Smooth muscle cell (in vitro differentiated cells): ENCODE results near the gene DAGLB. TPM values are rescaled to one million over a fixed set of nuclear protein-coding genes. Genes with fewer than 3 reads are reported as not detected.

Experiments
- DNase-seq: peaks from one replicate; lab custom pipeline; 2025; ENCODE audit not compliant: unreplicated experiment; lab: John Stamatoyannopoulos, UW
- H2AFZ ChIP-seq: fragments of 200-600 bp; sonication (generic); 2 replicates; pipeline ENCODE4 v1.6.0; 2016; ENCODE audit warnings: antibody characterized with exemption, low read depth, mild to moderate bottlenecking
- H3F3A ChIP-seq: fragments of 200-600 bp; sonication (generic); 2 replicates; pipeline ENCODE4 v1.6.0; 2017; ENCODE audit warnings: antibody characterized with exemption, low read depth
- H3K27ac ChIP-seq: fragments of 200-600 bp; sonication (generic); 2 replicates; pipeline ENCODE4 v1.5.1; 2016; ENCODE audit warnings: low read depth, mild to moderate bottlenecking
- H3K27me3 ChIP-seq: fragments of 200-600 bp; sonication (generic); 2 replicates; pipeline ENCODE4 v1.6.1; 2016; ENCODE audit warnings: low read depth, mild to moderate bottlenecking
- H3K36me3 ChIP-seq: fragments of 200-600 bp; sonication (generic); 2 replicates; pipeline ENCODE4 v1.5.1; 2016; ENCODE audit warnings: low read depth
- H3K4me1 ChIP-seq: fragments of 200-600 bp; sonication (generic); 2 replicates; pipeline ENCODE4 v1.5.1; 2016; ENCODE audit warnings: low read depth
- H3K4me2 ChIP-seq: fragments of 200-600 bp; sonication (generic); 2 replicates; pipeline ENCODE4 v1.6.0; 2016; ENCODE audit warnings: mild to moderate bottlenecking
- H3K4me3 ChIP-seq: fragments of 200-600 bp; sonication (generic); 2 replicates; pipeline ENCODE4 v1.5.1; 2016; ENCODE audit warnings: mild to moderate bottlenecking
- H3K79me2 ChIP-seq: fragments of 200-600 bp; sonication (generic); 2 replicates; pipeline ENCODE4 v1.6.0; 2016; ENCODE audit warnings: low read depth, mild to moderate bottlenecking
- H3K9ac ChIP-seq: fragments of 200-600 bp; sonication (generic); 2 replicates; pipeline ENCODE4 v1.6.0; 2016; ENCODE audit warnings: low read depth
- H3K9me3 ChIP-seq: fragments of 200-600 bp; sonication (generic); replicated peaks from 2 replicates; pipeline ENCODE4 v1.5.1; 2016; ENCODE audit warnings: low read depth
- H4K20me1 ChIP-seq: fragments of 200-600 bp; sonication (generic); 2 replicates; pipeline ENCODE4 v1.6.0; 2016; ENCODE audit warnings: low read depth
- whole genome bisulfite sequencing: methylation state at CpG from one replicate; pipeline ENCODE4 v1.1.7; 2016; ENCODE audit warnings: low lambda C conversion rate; 5-methylcytosine and 5-hydroxymethylcytosine counted together
- polyA plus RNA-seq: library from polyadenylated mRNA; unstranded; fragments of >200 nt; fragmentation: Nextera tagmentation; extraction: Ambion mirVana; gene quantifications from 2 replicates; pipeline ENCODE4 v1.2.1, GENCODE V29; 2016
- total RNA-seq: library from RNA; depleted of rRNA; stranded (reverse); fragments of >200 nt; gene quantifications from 2 replicates; pipeline ENCODE4 v1.2.3, GENCODE V29; 2014
- TF ChIP-seq, protein P1 (sequence below): fragments of 200-600 bp; sonication (generic); IDR thresholded peaks from 2 replicates; pipeline ENCODE4 v1.5.1; 2017; ENCODE audit warnings: borderline replicate concordance, mild to moderate bottlenecking, antibody characterized with exemption; ENCODE audit not compliant: insufficient read depth, poor library complexity, severe bottlenecking

The DAGLB gene
- total and polyA plus RNA-seq, 2 experiments from 2014 or later, result 14.1 to 21.3 TPM

DNA sequence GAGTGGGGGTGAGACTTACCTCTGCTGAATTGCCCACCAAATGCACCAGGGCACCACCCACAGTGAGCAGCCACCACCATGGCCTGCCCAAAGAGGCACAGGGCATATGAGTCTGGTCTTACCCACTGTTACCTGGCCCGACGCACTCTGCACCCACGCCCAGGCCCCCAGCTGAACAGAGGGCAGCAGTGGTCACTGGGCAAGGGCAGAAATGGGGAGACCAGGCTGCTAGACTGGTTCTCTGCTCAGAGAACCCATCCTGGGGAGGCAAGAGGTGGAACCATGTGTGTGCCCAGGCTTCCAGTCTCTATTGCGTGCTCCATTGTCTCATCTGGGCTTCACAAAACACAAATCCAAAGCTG is 39.4 kb upstream of the DAGLB start:
- 93% methylated on average over 4 of the region's 4 CpGs for WGBS
- no peak overlapping the region for H3K4me3 ChIP-seq
- H3K9ac ChIP-seq, result no peak overlapping the region
- H2AFZ ChIP-seq, result no peak overlapping the region
- H3K27ac ChIP-seq, result no peak overlapping the region
- H4K20me1 ChIP-seq, result peaks cover 11% of the 10 kb centered on the region
- no peaks in the 10 kb centered on the region for H3K36me3 ChIP-seq
- peaks cover 4% of the 10 kb centered on the region for H3K4me1 ChIP-seq
- H3K4me2 ChIP-seq, result no peak overlapping the region
- H3K9me3 ChIP-seq, result no peaks in the 10 kb centered on the region
- TF ChIP-seq, protein P1, sequence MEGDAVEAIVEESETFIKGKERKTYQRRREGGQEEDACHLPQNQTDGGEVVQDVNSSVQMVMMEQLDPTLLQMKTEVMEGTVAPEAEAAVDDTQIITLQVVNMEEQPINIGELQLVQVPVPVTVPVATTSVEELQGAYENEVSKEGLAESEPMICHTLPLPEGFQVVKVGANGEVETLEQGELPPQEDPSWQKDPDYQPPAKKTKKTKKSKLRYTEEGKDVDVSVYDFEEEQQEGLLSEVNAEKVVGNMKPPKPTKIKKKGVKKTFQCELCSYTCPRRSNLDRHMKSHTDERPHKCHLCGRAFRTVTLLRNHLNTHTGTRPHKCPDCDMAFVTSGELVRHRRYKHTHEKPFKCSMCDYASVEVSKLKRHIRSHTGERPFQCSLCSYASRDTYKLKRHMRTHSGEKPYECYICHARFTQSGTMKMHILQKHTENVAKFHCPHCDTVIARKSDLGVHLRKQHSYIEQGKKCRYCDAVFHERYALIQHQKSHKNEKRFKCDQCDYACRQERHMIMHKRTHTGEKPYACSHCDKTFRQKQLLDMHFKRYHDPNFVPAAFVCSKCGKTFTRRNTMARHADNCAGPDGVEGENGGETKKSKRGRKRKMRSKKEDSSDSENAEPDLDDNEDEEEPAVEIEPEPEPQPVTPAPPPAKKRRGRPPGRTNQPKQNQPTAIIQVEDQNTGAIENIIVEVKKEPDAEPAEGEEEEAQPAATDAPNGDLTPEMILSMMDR, result no peak
- H3K79me2 ChIP-seq, result peaks cover 25% of the 10 kb centered on the region
- H3F3A ChIP-seq, result peaks cover 3% of the 10 kb centered on the region
- DNase-seq, result no peak
- no peaks in the 10 kb centered on the region for H3K27me3 ChIP-seq

DNA sequence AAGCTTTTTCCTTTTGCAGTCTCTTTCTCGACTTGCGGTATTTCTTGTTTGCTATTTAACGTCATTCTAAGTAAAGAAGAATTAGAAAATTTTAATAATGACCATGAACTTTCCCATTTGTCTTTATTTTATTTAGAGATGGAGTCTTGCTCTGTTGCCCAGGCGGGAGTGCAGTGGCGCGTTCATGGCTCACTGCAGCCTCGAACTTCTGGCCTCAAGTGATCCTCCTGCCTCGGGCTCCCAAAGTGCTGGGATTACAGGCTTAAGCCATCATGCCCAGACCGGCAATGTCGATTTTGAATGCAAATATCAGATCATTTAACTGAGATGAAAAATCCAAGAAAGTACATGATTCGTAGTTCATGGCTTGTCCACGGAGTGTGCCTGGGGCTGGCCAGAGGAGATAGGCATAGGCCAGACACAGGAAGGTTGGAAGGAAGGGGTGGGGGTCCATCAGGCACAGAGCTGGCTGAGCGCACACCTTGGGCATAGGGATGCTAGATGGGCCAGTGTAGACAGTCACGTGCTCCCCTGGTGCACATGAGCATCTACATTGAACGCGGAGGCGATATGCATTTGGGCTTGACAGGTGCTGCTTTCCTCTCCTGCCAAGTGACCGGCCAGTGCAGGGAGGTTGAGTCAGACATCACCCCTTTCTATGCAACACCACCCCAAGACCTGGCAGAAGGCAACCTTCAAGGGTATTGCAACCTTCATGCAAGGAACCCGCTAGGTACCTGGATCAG is 38.9 kb upstream of the DAGLB start:
- no peaks in the 10 kb centered on the region for H3K9me3 ChIP-seq
- no peak overlapping the region for H3K4me2 ChIP-seq
- WGBS, result 95% methylated on average over 19 of the region's 19 CpGs
- no peak overlapping the region for H3K9ac ChIP-seq
- DNase-seq, result no peak
- H3F3A ChIP-seq, result peaks cover 4% of the 10 kb centered on the region
- peaks cover 7% of the 10 kb centered on the region for H3K4me1 ChIP-seq
- H3K27ac ChIP-seq, result no peak overlapping the region
- no peak overlapping the region for H2AFZ ChIP-seq
- TF ChIP-seq, protein P1, result no peak
- peaks cover 30% of the 10 kb centered on the region for H3K79me2 ChIP-seq
- H3K4me3 ChIP-seq, result no peak overlapping the region
- H3K27me3 ChIP-seq, result no peaks in the 10 kb centered on the region
- H3K36me3 ChIP-seq, result no peaks in the 10 kb centered on the region
- peaks cover 17% of the 10 kb centered on the region for H4K20me1 ChIP-seq

DNA sequence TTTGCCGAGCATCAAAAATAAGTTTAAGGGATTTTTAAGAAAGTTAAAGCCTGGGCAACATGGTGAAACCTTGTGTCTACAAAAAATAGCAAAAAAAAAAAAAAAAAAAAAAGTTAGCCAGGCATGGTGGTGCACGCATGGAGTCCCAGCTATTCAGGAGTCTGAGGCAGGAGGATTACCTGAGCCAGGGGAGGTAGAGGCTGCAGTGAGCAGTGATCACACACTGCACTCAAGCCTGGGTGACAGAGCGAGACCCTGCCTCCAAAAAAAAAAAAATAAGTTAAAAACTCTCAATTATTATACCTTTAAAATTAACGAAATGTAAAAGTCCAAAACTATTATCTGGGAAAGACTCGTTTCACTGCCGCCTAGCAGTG is 35.0 kb upstream of the DAGLB start:
- TF ChIP-seq, protein P1, result no peak
- H3K9me3 ChIP-seq, result no peaks in the 10 kb centered on the region
- H3K4me3 ChIP-seq, result peak overlapping the region; percentile 99
- H2AFZ ChIP-seq, result no peak overlapping the region
- 37% methylated on average over 6 of the region's 6 CpGs for WGBS
- peak overlapping the region; percentile 93 for H3K27ac ChIP-seq
- no peaks in the 10 kb centered on the region for H3K36me3 ChIP-seq
- peaks cover 10% of the 10 kb centered on the region for H3K4me1 ChIP-seq
- peak overlapping the region; percentile 98 for H3K9ac ChIP-seq
- DNase-seq, result no peak
- peaks cover 55% of the 10 kb centered on the region for H4K20me1 ChIP-seq
- H3K79me2 ChIP-seq, result peaks cover 69% of the 10 kb centered on the region
- peak overlapping the region; percentile 99 for H3K4me2 ChIP-seq
- no peaks in the 10 kb centered on the region for H3K27me3 ChIP-seq
- H3F3A ChIP-seq, result peaks cover 4% of the 10 kb centered on the region

DNA sequence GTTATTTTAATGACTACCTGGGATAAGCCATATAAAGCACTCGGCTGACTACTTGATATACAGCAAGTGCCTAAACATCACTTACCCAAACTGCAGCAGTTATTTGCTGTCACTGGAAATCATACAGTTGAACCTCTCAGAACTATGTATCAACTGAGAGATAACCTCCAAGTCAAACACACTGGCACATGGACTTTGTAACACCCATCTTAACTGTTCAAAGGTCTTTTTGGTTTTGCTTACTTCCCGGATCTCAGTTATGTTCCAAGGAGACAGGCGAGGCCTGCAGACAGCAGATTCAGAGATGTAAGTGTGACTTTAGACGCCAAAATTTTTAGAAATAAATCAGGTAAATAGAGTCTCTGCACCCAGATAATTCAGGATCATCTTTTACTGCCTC is 34.6 kb upstream of the DAGLB start:
- no peak overlapping the region for H2AFZ ChIP-seq
- peak overlapping the region; percentile 93 for H3K27ac ChIP-seq
- TF ChIP-seq, protein P1, result no peak
- H3K27me3 ChIP-seq, result no peaks in the 10 kb centered on the region
- peaks cover 60% of the 10 kb centered on the region for H4K20me1 ChIP-seq
- peaks cover 4% of the 10 kb centered on the region for H3F3A ChIP-seq
- peaks cover 10% of the 10 kb centered on the region for H3K4me1 ChIP-seq
- peak overlapping the region; percentile 99 for H3K4me2 ChIP-seq
- H3K36me3 ChIP-seq, result no peaks in the 10 kb centered on the region
- no peaks in the 10 kb centered on the region for H3K9me3 ChIP-seq
- 71% methylated on average over 4 of the region's 4 CpGs for WGBS
- peak overlapping the region; percentile 98 for H3K9ac ChIP-seq
- no peak for DNase-seq
- peaks cover 73% of the 10 kb centered on the region for H3K79me2 ChIP-seq
- H3K4me3 ChIP-seq, result peak overlapping the region; percentile 99
